GM19372 (cell line): ENCODE results near the gene C4orf50.

Experiments
- ATAC-seq: cut with Tn5 transposase; IDR thresholded peaks from one replicate; pipeline ENCODE4 v1.9.1; 2021; ENCODE audit warnings: mild to moderate bottlenecking, low read depth, moderate library complexity; ENCODE audit not compliant: unreplicated experiment

Gene C4orf50

DNA sequence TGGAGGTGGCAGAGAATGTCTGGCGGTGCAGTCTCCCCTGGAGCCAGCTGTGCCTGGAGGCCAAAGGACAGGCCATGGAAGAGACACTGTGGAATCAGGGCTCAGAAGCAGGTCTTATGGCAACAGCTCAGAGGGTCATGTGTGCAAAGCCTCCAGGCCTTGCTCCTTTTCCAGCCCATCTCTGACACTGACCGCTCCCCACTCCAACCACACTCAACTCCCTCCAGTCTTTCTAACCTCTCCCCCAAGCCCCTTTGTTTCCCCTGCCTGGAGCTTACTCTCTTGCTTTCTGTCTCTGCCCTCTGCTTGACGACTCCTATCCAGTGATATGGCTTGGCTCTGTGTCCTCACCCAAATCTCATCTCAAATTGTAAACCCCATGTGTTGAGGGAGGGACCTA, 91.1 kb downstream of the C4orf50 start:
- ATAC-seq: no peak

DNA sequence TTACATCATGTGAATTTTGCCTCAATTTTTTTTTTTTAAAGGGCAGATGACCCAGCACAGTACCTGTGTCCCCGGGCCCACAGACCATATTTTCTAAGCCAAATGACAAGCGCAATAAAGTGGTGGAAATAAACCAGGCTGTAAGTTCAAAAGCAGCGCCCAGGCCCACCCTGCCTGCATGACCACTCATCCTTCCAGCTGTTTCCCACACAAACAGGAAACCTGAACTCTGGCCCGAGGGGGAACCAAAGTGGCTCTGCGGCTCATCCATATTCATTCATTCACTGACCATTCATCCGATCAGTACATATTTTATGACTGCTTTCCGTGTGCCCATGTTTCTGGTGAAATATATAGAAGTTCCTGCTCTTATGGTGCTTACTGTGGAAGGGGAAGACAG, 91.6 kb downstream of the C4orf50 start:
- ATAC-seq: no peak

DNA sequence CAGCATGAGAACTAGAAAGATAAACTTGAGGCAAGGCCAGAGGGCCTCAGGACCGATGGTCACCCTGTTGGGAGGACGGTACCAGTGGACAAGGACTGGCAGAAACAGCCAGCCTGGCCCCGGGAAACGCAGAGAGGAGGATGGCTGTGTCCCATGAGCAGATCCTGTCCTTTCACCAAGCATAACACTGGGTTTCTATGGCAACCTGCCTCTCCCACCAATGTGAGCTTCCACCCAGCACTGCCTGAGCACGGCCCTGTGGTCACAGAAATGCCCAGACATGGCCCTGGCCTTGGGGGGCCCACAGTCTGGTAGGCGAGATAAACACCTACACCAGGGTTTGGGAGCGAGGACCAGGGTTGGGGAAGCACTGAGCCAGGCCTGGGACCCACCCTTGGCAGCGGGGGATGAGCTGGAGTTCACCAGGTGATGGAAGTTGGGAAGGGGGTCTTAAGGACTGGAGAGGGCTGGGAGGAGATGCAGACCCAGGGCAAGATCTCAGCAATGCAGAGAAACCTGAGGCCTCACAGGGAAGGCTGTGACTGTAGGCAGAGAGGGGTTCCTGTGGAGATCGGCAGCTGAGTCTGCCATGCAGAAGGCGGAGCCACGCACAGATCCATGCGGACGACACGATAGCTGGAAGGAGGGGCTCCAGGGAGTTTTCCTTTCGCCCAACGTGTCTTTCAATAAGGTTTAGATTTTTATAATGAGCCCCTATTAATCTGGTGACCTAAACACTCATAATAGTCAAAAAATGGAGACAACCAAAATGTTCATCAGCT, 92.6 kb downstream of the C4orf50 start:
- ATAC-seq: no peak

DNA sequence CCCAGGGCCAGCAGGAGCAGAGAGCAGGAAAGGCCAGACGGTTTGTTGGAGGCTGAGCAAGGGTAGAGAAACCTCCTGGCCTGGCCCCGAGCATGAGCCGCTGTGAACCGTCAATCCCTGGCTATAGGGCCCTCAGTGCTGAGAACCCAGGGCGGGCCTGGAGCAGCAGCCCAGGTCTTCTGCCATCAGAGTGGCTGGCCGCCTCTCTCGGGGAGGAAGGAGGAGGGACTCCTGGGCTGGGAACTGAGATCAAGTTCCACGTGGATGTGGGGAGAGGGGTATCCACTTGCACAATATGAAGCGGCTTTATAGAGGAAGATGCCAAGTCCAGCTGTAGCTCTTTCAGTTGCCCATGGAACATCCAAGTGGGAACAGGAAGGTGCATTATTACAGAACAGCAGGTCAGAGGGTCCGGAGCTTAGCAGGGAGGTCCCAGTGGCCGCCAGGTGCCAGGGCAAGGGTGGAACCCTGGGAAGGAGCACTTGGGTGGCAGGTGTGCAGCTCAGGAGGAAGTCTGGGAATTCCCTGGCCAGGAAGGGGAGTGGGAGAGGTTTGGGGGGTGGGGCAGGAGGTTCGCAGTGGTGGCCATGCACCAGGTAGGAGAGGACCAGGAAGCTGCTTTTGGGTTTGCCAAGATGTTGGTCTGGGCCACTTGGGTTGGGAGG, 93.6 kb downstream of the C4orf50 start:
- ATAC-seq: no peak

DNA sequence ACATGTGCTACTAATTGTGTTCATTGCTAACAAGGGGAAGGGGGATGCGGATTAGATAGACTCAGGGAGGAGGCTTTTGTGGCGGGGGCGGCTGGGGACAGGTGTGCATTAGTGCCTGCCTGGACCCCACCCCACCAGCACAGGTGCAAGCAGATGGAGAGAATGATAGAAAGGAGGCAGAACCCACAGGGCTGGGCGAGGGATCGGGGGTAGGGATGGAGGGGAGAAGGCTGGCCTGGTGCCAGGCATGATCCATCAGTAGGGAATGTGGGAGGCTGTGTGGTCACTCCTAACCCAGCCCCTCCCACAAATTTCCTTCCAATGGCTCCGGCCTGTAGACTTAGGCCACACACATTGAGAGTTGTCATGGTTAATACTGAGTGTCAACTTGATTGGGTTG, 94.9 kb downstream of the C4orf50 start:
- no peak for ATAC-seq

DNA sequence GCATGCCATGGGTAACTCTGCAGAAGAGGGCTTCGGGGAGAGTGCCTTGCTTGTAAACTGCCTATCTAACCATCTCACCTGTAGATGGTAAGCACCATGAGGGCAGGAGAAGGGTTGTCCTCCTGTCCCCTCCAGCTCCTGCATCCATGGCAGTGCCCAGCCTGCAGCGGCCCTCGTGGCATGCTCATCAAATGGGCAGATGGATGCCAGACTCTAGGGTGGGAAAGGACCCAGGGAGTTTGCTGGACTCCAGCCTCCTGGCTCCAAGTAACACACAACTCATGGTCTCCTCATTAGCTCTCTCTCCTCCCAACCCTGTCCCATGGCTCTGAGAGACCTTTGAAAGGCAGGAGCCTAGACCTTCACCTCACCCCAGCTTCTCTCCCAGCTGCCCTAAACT, 95.7 kb downstream of the C4orf50 start:
- no peak for ATAC-seq

DNA sequence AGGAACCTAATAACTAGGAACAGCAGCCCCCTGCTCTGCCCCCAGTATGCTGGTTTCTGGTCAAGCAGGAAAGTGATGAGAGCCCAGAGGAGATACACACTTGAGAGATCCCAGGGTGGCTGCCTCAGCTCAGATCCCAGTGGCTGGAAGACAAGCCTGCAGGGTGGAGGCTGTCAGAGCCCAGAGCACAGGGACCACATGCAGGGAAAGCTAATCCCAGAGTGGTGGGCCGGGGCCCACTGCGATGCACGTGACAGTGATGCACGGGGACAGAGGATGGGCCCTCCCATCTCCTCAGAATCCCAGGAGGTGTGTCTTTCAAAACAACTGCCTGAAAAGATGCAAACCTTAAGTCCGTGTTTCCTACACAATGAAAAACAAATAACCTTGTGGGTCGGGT, 96.2 kb downstream of the C4orf50 start:
- no peak for ATAC-seq

DNA sequence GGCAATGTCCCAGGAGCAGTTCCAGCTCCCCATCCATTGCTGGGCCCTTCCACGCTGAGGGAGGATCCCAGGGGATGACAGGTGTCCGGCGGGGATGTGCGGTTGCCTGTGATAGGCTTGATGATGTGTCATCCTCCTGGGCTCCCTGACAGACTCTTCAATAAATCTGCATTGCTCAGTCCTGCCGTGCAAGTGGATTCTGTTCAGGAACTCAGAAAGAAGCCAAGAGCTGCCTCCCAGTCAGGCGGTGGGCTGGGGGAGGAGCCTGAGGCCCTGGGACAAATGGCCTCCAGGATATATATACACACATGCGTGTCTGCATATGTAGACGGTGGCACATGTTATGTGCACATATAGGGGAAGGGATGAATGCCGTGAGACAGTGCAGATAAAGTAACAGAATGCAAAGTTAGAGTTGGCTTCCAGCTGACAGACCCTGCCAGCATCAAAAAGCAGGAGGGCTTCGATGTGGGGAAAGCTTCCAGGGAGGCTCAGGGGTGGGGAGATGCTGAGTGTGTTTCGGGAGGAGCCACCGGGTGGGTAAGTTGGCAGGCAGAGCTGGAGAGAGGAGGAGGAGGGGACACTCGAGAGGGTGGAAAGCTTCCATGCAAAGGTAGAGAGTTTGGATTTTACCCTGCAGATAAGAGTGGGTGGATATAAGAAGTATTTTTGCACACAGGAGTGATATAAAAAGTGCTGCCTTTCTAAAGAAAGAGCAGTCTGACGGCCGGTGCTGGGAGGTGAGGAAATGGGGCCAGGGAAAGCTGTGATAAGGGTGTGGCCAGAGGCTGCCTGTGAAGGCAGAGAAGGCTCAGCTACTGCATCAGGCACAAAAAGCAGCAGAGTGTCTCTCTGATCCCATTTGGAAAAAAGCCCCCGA, 96.9 kb downstream of the C4orf50 start:
- no peak for ATAC-seq

DNA sequence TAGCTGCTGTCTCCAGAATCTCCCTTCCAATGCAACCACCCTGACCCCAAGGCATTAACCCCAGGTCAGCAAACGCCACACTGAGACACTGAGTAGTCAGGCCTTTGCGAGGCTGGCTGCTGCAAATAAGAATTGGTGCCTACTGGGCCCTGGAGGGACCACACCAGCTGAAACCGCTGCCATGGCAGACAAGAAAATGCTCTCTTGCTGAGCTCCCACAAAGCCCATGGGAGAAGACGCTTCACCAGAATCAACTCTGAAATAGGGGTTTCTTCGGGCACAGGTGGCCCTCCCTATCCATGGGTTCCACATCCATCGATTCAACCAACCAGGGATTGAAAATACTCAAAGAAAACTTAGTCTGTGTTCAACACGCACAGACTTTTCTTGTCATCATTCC, 98.7 kb downstream of the C4orf50 start:
- ATAC-seq: no peak

DNA sequence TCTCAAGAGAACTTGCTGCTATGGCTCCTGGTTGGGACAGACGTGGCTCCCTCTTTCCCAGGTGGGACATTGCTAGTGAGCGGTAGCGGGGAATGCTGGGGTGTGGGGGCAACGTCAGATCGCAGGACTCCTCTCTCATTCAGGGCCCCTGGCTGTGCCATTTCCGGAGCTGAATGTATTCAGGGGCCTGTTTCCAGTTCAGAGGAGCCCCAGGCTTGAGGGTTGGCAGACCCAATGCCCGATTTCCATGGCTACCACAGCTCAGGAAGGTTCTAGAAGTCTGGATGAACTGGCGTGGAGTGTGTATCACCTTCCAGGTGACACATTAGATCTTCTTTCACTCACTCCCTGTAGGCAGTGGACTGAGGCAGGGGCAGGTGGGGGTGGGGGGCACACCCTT, 99.2 kb downstream of the C4orf50 start:
- ATAC-seq: no peak

DNA sequence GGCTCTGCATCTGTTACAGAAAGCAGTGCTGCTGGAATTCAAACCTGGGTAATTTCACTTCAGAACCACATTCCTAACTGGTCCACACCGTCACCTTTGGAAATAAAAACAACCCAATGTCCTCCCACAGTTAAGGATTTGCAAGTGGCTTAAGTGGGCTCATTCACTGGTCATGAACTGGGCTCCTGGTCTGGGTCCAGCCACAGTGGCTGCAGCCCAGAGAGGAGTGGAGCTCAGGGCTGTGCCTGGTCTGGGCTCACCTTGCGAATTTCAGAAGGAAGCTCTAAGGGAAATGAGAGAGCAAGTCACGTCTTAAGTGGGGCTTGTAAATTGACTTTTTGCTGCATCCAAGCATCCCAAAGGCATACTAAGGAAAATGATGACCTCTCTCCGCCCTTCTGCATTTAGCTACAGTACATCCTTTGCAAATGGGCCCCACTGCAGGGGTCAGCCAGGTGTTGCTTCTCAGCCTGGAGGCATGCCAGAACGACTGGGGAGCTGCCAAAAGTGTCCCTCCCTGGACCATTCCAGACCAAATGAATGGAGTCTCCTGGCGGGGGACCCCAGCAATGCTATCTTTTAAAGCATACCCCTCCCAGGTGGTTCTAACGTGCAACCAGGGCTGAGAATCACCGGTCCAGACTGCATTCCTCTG, 99.8 kb downstream of the C4orf50 start:
- ATAC-seq: no peak

DNA sequence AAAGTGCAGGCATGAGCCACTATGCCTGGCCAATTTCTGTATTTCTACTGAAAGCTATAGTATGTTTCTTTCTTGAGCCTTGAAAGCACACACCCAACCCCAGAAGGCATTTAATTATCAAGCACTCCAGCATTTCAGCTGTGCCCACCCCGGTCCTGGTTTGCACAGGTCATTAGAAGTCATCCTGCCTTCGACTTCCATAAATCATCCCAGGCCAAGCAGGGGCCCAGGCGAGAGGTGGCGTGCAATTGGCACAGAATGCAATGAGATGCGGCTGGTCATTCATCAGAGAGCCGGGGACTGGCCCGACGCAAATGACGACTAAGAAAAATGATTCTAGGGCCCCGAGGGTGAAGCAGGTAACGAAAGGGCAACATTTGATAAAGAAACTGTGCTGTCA, 100.6 kb downstream of the C4orf50 start:
- ATAC-seq: no peak

DNA sequence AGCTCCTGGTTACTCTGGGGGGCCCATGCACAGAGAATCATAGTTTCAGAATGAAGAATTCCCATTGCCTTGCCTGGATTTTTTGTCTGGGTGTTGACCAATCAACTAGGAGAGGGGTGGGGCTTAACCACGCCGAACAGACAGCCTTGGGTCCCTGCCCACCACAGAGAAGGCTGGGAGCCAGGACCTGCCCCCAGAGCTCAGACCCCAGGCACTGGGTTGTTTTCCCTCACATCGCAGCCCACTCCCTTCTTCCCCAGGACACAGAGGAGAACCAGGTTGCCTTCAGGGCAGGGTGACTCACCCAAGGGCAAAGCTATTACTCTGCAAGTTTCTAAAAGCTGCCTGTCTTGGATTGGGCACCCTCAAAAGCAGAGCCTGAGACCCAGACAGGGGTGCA, 102.0 kb downstream of the C4orf50 start:
- ATAC-seq: no peak

DNA sequence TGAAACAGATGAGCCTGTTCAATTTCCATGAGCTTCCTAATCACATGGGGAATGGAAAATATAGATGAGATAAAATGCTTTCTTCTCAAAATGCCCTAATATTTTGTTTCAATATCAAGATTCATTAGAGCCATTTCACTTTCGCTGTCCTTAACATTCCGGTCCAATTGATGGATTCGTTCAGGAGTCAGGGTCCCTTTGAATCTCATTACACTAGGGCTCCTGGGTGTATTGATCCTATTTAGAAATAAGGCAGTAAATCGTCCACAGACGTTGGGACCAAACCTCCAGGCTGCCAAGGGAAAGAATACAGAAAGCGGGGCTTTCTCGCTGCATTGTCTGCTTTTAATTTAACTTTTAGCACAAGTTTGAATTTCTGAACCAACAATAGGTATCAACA, 104.8 kb downstream of the C4orf50 start:
- no peak for ATAC-seq

DNA sequence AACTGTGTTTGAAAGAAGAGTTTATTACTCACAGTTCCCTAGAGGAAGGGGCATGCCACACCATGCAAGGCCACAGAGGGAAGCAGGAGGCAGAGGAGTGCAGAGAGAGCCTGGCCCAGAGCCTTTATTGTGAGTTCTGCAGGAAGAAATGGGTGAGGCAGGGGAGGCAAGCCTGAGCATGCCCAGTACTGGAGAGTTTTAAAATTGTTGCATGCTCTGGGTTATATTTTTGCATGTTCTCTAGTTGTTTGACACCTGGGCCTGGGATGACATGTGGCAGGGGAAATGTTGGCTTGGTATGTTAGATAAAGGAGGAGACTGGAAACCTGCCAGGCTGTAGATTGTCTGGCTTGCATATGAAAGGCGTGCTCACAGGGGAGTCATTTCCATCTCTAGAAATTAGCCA, 105.6 kb downstream of the C4orf50 start:
- no peak for ATAC-seq

DNA sequence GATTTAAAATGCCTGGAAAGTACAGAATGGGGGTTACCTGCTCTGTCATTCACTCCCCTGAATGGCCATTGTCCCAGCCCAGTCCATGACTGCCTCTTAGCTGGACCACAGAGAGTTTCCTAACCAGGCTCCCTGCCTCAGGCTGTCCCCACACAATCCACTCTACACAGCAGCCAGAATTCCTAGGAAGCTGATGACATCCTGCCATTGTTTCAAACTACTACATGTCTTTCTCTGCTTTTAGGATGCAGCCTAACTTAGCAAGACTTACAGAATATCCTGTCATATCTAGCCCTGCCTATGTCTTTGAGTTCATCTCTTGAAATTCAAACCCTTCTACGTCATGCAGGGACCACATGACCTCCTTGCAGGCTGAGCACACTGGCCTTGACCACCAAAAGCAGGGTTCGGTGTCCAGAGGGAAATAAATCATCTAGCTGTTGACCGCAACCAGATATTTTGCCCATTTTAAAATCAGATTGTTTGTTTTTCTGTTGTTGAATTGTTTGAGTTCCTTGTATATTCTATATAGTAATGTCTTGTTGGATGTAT, 109.3 kb downstream of the C4orf50 start:
- ATAC-seq: no peak

DNA sequence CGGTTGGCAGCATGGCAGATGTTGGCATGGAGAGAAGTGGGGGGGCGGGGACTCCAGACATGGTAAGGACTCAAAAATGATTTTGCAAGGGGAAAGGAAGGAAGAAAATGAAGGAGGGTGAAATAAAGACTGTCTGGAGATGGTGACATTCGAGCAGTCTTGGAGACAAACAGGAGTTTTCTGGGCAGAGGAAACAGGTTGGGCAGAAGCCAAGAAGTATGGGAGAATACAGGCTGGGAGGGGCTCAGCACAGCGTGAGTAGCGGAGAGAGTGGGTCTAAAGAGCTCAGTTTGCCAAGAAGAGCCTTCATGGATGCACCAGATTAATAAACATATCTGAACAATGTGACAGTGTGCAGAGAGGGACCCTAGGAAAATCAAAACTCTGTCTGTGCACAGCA, 112.0 kb downstream of the C4orf50 start:
- no peak for ATAC-seq

DNA sequence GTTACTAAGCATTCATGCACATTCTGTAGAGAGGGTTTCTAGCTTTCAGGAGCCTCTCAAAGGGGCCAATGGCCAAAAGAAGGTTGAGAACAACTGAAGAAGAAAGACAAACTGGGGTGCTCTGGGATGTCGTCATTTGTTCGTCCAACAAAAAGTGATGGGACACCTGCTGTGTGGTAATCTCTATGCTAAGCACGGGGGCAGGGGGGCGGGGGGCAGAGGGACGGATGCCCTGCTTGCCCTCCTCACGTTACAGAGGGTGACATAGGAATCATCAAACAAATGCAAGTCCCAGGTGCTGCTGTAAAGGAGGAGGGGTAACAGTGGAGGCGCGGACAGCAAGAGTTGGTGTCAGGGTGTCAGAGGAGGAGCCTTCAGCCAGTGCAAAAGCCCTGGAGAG, 112.5 kb downstream of the C4orf50 start:
- no peak for ATAC-seq

DNA sequence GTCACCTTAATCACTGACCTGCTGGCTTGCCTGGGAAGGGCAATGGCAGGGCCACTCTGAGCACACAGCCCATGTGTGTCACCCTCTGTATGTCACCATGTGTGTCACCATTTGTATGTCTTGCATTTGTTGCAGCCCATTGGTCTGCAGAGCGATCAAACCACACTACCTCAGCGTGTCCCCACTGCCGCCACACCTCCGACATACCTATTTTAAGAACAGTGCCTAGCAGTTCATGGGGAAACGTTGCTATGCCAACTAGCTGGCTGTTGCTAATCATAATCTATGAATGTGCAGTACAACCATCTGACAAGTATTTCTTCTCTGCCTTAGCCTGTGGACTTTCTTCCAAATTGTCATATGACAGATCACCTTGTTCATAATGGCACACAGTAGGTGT, 117.4 kb downstream of the C4orf50 start:
- ATAC-seq: no peak

DNA sequence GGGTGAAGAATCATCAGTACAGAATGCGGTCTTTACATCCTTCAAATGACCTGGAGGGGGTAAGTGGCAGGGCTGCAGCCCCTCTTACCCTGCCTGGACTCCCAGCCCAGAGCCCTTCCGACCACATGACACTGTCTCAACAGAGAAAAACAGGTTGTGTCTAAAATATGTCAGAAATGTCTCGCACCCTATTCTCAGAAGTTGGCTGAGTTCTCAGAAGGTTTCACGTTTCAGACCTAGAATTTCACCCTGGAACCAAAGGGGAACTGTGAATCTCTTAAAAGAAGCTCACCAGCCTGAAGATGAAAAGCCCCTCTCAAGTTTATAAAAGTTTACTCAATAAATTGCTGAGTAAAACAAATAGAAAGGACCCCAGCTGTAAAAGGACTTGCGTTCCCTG, 118.3 kb downstream of the C4orf50 start:
- ATAC-seq: no peak

DNA sequence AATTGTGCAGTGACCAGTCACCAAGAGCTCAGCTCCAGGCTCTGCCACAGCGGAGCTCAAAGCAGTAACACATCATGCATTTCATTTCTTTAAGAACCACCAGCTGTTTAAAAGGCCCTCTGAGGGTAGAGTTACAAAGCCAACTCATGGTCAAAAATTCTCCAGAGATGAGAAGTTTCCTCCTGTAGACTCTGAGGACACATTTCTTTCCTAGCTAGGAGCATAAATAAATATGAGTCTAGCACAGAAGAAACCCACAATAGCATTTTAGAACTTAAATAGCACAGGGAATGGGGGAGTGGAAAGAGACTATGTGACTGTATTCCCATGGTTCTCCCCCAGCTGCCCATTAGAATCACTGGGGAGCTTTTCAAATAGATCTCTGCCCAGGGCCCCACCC, 118.8 kb downstream of the C4orf50 start:
- no peak for ATAC-seq
